Measurements from ENCODE around the gene JPH2.

The JPH2 gene

GRCh38 chr20:44186674-44187053 is 324 bp downstream of the JPH2 start:
- no peak for DNase-seq

DNA sequence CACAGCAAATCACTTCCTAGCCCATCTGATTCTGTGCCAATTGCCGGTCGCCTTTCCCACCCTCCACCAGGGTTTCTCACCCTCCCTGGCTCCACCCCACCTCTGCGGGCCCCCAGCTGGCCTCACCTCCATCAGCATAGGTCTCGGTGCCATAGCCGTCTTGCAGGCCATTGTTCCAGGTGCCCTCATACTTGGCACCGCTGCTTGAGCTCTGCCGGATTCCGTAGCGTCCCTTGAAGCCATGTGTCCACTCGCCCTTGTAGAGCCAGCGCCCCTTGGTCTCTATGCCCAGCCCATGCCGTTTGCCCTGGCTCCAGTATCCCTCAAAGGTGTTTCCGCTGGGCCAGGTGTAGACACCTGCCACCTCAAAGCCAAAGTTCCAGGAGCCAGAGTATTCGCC is 787 bp downstream of the JPH2 start:
- no peak for DNase-seq

DNA sequence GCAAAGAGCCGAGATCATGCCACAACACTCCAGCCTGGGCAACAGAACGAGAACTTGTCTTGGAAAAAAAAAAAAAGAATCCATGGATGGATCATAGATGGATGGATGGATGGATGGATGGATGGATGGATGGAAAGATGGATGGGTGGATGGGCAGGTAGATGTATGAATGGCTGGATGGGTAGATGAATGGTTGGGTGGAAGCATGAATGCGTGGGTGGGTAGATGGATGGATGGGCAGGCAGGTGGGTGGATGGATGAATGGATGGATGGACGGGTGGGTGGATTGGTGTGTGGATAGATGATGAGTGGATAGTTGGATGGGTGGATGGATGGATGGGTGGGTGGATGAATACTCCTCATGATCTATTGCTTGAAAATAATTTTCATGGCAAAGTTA is 1.4 kb downstream of the JPH2 start:
- no peak for DNase-seq

GRCh38 chr20:44183282-44183681 is 3.7 kb downstream of the JPH2 start:
- no peak for DNase-seq

DNA sequence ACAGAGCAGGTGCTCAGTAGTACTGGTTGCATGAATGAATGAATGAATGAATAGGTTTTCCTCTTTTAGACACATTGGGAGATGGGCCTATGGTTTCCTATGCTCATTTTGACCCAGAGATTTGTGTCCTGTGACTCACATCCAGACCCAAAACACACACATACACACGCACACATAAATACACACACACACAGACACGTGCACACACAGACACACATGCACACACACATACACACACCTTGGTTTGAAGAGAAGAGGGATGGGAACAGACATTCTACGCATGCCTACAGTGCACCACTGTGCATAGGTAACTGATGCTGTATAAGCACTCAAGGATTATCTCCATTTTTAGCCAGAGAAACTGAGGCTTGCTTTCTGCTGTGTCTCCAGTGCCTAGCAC is 4.1 kb downstream of the JPH2 start:
- no peak for DNase-seq

DNA sequence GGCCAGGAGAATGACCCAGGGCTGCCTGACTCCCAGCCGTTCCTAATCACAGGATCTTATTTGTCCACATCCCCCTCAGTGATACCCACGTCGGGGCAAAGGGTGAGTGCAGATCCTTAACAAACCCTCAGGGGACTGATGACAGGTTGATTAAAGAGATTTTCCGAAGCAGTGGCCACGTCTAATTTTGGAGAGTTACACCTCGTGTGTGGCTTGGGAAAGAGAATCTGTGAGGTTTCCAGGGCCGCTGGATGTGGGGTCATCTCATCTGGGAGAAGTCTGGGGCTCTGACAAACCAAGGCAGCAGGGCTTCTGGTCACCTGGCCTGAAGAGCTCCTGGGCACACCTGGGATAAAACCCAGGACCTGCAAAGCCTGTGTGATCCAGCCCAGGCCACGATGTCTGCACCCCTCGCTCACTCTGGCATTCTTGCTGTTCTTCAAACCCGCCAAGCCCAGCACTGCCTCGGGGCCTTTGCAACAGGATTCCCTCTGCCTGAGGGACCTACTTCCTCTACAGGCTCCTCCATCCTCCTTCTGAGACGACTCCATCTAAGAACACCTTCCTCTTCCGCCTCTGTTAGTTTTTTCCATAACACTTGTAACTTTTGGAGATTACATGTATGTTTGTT is 4.7 kb downstream of the JPH2 start:
- DNase-seq: no peak

DNA sequence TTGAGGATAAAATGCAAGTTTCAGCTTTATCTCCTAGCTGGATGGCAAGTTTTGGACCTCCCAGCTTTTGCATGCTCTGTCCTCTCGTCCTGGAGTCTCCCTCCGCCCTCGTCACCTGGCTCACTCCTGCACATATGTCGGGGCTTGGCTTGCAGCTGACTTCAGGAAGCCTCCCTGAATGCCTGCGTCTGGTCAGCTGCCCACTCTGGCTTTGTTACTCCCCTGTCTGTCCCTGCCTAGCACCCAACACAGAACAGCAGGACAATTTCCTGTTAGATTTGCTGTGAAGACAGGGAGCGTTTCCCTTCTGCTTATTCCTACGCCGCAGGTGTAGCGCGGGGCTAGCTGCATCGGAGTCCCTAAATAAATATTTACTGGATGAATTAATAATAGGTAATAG is 5.4 kb downstream of the JPH2 start:
- DNase-seq: no peak

- no peak for DNase-seq
Observed at GRCh38 chr20:44180814-44181213, 6.2 kb downstream of the JPH2 start.

DNA sequence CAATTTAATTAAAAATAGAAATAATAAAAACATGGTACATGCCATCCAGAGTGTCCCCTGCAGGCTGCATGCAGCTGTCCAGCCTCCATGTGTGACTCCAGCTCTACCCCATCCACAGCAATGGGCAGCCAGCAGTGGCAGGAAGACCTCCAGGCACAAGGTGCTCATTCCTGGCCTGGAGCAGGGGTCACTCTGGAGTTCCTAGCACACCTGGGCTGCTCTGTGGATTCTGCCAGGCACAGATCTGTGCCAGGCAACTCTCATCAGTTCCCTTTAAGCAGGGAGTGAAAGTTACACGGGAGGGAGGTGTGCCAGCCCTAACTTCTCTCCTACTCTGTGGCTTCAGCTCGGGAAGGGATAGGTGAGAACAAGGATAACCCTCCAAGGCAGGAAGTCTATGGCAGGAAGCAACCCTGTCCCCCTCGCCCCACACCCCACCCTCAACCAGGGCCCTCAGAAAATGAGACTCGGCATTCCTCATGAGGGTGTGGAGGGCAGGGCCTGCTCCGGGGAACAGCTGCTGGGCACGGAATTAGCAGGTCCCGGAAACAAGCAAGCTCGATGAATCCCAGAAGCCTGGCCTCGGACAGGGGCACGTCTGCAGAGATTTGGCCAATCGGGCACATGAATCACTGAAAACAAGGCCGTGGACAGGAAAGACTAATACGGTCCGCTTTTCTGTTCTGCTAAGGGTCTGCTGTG is 10.0 kb downstream of the JPH2 start:
- DNase-seq: no peak

- DNase-seq: no peak
Observed at GRCh38 chr20:44174996-44175765, 11.8 kb downstream of the JPH2 start.

- no peak for DNase-seq
Observed at GRCh38 chr20:44173846-44174245, 13.1 kb downstream of the JPH2 start.

DNA sequence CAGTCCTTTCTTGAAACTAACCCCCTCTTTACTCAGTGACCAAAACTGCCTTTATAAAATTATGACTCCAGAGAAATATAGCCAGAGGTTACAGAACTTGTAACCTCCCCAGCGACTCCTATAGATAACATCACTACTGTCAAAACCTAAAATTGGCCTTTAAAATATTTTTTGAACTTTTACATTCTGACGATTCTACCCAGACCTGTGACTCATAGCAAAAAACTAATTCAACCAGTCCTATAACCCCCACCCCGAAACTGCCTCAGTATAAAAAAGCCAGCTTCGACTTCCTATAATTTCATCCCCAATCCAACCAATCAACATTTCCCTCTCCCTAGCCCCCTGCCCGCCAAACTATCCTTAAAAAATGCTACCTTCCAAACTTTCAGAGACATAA is 13.9 kb downstream of the JPH2 start:
- no peak for DNase-seq

GRCh38 chr20:44172572-44172950 is 14.4 kb downstream of the JPH2 start:
- no peak for DNase-seq

GRCh38 chr20:44171775-44172571 is 15.0 kb downstream of the JPH2 start:
- no peak for DNase-seq

DNA sequence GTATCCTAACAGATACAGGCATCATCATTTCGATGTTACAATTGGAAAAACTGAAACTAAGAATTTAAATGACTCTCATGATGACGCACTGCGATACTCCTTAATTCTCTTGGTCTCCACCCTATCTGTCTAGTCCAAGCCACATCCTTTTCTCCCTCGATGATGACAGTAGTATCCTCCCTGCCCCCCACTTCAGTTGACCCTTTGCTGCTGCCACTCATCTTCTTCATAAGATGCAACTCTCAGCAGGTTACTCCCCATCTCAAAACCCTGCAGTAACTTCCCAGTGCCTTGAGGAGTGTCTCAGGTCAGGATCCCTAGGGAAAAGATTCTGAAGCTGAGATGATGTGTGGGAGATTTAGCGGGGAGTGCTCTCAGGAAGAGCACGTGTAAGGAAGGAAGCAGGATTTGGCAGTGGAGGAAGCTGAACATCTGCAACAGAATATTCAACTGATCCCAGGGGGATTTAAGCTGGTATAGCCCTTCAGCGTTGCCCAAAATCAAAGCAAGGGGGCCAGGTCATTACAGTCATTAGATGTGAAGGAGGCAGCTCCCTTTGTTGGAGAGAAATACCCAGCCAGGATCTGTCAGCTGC is 16.1 kb downstream of the JPH2 start:
- DNase-seq: no peak

GRCh38 chr20:44167736-44168135 is 19.3 kb downstream of the JPH2 start:
- no peak for DNase-seq

DNA sequence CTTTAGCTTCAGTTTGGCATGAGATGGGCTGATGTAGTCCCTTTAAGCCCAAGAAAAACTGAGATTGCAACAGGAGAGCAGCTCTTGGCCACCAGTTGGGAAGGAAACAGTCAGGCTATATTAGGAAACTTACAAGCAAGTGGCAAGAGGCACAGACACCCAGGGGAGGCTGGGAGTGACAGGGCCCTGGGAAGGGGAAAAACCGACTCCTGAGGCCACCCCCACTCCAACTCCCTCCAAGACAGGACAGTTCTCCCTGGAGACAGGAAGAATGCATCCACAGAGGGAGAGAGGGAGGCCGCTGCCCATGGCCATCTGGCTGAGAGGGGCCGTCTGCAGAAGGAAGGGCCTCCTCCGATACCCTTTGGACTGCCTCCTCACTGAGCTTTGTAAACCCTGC is 20.5 kb downstream of the JPH2 start:
- DNase-seq: no peak

GRCh38 chr20:44166008-44166407 is 21.0 kb downstream of the JPH2 start:
- no peak for DNase-seq

DNA sequence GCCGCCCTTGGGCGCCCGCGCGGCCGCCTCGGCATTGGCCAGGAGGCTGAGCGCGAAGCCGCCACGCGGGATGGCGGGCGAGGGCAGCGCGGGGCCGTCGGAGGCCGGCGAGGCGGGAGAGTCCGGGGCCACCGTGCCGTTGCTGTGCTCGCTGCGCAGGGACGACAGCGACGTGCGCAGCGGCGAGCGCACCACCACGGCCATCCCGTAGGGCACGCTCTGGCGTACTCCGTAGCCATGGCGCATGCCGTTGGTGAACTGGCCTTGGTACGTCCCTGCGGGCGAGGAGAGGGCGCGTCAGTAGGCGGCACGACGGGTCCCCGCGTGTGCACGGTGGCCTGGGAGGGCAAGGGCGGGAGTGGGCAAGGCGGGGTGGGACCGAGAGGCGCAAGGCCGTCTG is 26.9 kb downstream of the JPH2 start:
- no peak for DNase-seq

DNA sequence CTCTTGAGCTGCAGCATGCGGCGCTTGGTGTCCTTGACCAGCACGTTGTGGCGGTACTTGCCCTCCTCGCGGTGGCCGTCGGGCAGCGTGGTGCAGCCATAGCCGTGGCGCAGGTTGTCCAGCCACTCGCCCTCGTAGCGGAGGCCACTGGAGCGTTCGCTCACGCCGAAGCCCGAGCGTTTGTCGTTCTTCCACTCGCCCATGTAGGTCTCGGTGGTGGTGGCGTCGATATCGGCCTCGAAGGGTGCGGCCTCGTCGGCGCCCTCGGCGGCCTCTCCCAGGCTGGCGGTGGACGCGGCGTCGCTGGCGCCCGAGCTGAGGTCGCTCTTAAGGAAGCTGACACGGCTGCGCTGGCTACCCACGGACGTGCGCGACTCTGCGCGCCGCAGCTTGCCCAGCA is 27.3 kb downstream of the JPH2 start:
- DNase-seq: no peak

DNA sequence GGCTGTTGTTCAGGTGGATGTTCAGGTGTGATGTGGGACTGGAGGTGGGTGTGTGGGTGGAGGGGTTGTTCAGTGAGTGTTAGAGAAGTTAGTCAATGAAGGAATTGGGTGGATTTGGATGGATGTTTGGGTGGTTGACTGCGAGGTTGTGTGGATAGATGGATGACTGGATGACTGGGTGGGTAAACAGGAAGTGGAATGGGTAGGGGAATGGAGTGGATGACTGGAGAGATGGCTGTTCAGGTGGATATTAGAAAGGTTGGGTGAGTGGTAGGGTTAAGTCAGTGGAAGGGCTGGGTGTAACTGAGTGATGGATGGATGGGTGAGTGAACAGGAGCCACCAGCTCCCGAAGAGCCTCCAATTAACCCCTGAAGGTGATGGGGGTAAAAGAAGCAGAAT is 27.9 kb downstream of the JPH2 start:
- no peak for DNase-seq

GRCh38 chr20:44157061-44157460 is 29.9 kb downstream of the JPH2 start:
- DNase-seq: no peak

DNA sequence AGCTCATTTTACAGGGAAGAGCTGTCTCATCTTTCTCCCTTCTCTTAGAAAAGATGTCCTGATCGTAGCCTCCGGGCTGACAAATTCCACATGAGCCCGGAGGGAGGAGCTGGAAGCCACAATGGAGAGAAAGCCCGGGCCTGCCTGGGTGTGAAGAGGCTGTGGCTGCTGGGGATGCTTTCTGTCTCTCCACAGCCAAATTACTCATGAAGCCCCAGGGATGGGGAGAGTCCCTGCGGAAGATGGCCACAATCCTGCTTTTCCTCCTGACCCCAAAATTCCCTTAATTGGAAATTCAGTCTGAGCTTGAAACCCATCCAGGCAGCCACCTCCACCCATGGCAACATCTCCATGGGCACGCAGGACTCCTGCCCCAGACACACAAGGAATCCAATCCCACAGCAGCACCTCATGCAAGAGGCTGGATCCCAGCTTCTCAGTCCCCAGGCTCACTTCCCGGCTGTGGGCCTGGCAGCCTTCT is 32.4 kb downstream of the JPH2 start:
- no peak for DNase-seq
